ENCODE data around the gene TPM1.
A peak's percentile ranks its signal among the peaks of the same experiment; 100 is the strongest.

The TPM1 gene

DNA sequence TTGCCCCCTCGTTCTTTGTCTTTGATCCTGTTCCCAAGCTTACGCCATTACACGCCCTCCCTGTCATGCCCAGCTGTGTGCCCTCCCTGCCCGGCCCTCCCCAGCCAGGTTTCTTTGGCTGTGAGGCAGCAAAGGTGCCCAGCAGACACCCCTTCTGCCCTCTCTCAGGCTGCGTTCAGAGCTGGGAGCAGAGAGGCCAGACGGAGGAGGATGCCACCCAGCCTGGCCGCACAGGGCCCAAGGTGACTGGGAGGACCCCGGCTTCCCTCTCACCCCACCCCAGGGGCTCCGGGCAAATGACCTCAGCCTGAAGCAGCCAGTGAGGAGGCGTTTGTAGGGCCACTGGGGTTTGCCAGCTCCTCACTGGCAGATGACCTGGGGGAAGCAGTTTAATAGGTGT, 48.3 kb downstream of the TPM1 start:
- TF ChIP-seq FOXP2 (optimal IDR thresholded peaks at IDR 0.05; ENCODE audit: borderline replicate concordance, extremely low read depth, extremely low read length, insufficient read depth) (no peak), SIN3A (IDR thresholded peaks at IDR 0.05; ENCODE audit: borderline replicate concordance, insufficient read depth, low read length) (no peak), TAF1 (IDR thresholded peaks at IDR 0.05; ENCODE audit: borderline replicate concordance, insufficient read depth, low read length) (no peak), POLR2AphosphoS5 (IDR thresholded peaks at IDR 0.05; ENCODE audit: low read depth, low read length) (no peak)
- TF ChIP-seq, protein P1, sequence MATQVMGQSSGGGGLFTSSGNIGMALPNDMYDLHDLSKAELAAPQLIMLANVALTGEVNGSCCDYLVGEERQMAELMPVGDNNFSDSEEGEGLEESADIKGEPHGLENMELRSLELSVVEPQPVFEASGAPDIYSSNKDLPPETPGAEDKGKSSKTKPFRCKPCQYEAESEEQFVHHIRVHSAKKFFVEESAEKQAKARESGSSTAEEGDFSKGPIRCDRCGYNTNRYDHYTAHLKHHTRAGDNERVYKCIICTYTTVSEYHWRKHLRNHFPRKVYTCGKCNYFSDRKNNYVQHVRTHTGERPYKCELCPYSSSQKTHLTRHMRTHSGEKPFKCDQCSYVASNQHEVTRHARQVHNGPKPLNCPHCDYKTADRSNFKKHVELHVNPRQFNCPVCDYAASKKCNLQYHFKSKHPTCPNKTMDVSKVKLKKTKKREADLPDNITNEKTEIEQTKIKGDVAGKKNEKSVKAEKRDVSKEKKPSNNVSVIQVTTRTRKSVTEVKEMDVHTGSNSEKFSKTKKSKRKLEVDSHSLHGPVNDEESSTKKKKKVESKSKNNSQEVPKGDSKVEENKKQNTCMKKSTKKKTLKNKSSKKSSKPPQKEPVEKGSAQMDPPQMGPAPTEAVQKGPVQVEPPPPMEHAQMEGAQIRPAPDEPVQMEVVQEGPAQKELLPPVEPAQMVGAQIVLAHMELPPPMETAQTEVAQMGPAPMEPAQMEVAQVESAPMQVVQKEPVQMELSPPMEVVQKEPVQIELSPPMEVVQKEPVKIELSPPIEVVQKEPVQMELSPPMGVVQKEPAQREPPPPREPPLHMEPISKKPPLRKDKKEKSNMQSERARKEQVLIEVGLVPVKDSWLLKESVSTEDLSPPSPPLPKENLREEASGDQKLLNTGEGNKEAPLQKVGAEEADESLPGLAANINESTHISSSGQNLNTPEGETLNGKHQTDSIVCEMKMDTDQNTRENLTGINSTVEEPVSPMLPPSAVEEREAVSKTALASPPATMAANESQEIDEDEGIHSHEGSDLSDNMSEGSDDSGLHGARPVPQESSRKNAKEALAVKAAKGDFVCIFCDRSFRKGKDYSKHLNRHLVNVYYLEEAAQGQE (IDR thresholded peaks at IDR 0.05; ENCODE audit: insufficient read depth in 1 of 2, low read depth in 2 of 2, low read length in 2 of 2) = no peak

DNA sequence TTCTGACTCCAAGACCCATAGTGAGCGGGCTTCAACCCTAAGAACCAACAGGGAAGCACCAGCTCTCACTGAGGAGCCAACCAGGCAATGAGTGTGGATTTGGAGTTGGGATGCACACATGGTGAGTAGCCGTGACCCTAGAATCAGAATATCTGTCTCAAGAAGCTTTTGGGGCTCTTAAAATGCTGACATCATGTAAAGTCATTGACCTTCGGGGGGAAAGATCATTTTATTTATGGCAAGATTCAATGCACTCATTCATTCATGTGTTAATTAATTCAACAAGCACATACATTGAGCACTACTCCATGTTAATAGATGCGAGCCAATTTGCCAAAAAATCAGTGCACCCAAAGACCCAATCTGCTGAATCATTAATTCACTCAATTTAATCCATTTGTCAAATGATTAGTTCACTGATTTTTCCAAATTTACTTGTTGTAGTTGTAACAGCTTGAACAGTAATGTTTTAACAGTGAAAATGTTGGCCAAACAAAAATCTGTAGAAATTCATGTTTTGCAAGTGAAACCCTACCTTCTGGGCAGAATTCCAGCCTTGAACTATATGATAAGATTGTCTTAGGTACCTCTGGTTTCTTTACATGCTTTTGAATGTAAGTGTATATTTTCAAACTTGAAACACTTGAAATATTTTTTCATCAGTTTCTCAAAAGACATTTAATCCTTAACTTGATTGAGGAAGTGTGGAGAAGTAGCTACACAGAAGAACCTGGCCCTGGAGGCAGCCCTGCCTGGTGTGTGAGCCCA, 49.3 kb downstream of the TPM1 start:
- no peak for TF ChIP-seq POLR2AphosphoS5 (IDR thresholded peaks at IDR 0.05; ENCODE audit: low read depth, low read length)
- no peak for TF ChIP-seq FOXP2 (optimal IDR thresholded peaks at IDR 0.05; ENCODE audit: borderline replicate concordance, extremely low read depth, extremely low read length, insufficient read depth)
- TF ChIP-seq, protein P1 (IDR thresholded peaks at IDR 0.05; ENCODE audit: insufficient read depth in 1 of 2, low read depth in 2 of 2, low read length in 2 of 2) = no peak
- TF ChIP-seq SIN3A (IDR thresholded peaks at IDR 0.05; ENCODE audit: borderline replicate concordance, insufficient read depth, low read length) = no peak
- no peak for TF ChIP-seq TAF1 (IDR thresholded peaks at IDR 0.05; ENCODE audit: borderline replicate concordance, insufficient read depth, low read length)

DNA sequence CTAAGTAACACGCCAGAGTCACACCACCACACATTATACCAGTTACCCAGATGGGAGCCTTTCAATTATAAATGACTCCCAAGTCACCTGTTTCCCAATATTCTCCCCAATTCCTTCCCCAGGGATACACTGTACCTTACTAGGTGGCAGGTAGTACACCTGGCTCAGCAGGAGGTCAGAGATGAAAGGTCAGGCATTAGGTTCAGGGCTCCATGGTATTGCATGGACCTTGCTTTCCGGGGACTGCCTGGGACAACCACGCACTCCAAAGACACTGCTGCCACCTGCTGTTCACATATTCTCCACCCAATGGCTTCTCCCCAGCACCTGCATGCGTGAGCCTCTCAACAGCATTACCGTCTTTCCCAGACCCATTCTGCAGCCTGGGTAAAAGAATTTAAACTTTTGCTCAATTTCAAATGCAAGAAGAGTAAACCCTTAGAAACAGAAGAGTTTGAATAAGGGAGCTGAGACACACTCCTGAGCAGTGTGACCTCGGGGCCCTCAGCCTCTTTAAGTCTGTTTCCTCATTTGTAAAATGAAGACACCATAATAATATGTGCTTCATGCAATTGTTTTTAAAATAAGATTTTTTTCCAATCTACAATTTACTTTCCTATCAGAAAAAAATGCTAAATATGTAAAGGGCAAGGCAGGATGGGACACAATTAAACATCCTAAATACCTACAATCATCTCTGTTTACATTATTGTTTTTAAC, 51.1 kb downstream of the TPM1 start:
- TF ChIP-seq FOXP2 (optimal IDR thresholded peaks at IDR 0.05; ENCODE audit: borderline replicate concordance, extremely low read depth, extremely low read length, insufficient read depth) = peak; percentile 84
- no peak for TF ChIP-seq SIN3A (IDR thresholded peaks at IDR 0.05; ENCODE audit: borderline replicate concordance, insufficient read depth, low read length)

DNA sequence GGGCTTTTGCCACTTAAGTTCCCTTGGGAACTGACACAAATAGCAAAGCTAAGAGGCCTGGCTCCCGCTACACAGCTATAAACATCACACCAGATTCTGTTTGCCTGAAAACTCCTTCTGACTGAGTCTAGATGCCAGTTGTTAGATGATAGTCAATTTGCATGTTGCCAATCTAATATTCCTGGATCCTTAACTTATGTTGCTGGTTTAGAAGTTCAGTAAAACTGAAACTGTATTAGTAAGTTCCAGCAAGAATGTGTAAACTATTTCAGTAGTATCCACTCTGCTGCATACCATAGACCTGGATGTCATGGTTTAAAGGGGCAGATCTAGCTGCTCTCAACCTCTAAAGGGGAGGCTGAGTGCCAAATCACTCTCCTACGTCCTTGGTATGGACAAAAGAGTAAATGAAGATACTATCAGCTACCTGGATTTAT, 52.0 kb downstream of the TPM1 start:
- TF ChIP-seq TAF1 (IDR thresholded peaks at IDR 0.05; ENCODE audit: borderline replicate concordance, insufficient read depth, low read length) (no peak), POLR2AphosphoS5 (IDR thresholded peaks at IDR 0.05; ENCODE audit: low read depth, low read length) (no peak), SIN3A (IDR thresholded peaks at IDR 0.05; ENCODE audit: borderline replicate concordance, insufficient read depth, low read length) (no peak), FOXP2 (optimal IDR thresholded peaks at IDR 0.05; ENCODE audit: borderline replicate concordance, extremely low read depth, extremely low read length, insufficient read depth) (no peak)
- TF ChIP-seq, protein P1 (IDR thresholded peaks at IDR 0.05; ENCODE audit: insufficient read depth in 1 of 2, low read depth in 2 of 2, low read length in 2 of 2) = no peak

DNA sequence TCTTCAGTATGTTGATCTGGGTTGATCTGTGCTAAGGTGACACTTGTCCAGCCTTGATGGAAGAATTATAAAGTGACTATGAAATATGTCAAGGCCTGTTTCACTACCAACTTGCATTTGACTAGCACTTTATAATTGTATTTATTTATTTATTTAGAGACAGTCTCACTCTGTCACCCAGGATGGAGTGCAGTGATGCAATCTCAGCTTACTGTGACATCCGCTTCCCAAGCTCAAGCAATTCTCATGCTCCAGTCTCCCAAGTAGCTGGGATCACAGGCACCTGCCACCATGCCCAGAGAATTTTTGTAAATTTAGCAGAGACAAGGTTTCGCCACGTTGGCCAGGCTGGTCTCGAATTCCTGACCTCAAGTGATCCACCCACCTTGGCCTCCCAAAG, 53.6 kb downstream of the TPM1 start:
- TF ChIP-seq TAF1 (IDR thresholded peaks at IDR 0.05; ENCODE audit: borderline replicate concordance, insufficient read depth, low read length) = no peak
- TF ChIP-seq FOXP2 (optimal IDR thresholded peaks at IDR 0.05; ENCODE audit: borderline replicate concordance, extremely low read depth, extremely low read length, insufficient read depth) = no peak
- TF ChIP-seq, protein P1 (IDR thresholded peaks at IDR 0.05; ENCODE audit: insufficient read depth in 1 of 2, low read depth in 2 of 2, low read length in 2 of 2) = no peak
- no peak for TF ChIP-seq POLR2AphosphoS5 (IDR thresholded peaks at IDR 0.05; ENCODE audit: low read depth, low read length)
- no peak for TF ChIP-seq SIN3A (IDR thresholded peaks at IDR 0.05; ENCODE audit: borderline replicate concordance, insufficient read depth, low read length)

Measured in PFSK-1 (cell line).